Peyer's patch (tissue), 4 donors: ENCODE measurements around the gene SMYD3.

ENCODE experiments used
- POLR2A ChIP-seq, 2 donors: fragments of 450-650 bp; IDR thresholded peaks; one replicate each; pipeline ENCODE4 v1.5.1; 2017; ENCODE audit warnings: antibody characterized with exemption in 2 of 2, mild to moderate bottlenecking in 2 of 2, moderate library complexity in 2 of 2
- TF ChIP-seq, protein P1 (sequence below), 6 experiments: fragments of 450-650 bp in 4 of 6; fragments of 200-600 bp in 2 of 6; sonication (generic) in 1 of 6; IDR thresholded peaks; one replicate each; pipeline ENCODE4 v1.5.1; 2017 to 2019; ENCODE audit warnings: antibody characterized with exemption in 6 of 6, mild to moderate bottlenecking in 3 of 6, moderate library complexity in 1 of 6

DNA sequence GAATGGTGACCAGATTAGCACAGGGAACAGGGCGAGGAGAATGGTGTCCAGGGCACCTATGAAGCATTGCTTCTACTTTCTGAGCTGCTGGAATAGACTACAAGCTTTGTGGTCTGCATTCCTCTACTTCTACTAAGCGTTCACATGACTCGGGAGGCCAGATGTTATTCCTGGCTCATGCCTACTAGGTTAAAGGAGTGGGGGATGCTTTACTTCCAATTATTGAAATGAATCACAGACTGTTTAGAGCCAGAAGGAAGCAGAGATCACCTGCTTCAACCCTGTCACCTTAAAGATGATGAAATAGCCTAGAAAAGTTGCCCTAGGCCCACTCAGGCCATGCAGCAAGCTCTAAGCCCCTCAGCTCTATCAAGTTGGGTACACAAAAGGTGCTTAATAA is 718.8 kb downstream of the SMYD3 start:
- TF ChIP-seq, protein P1, sequence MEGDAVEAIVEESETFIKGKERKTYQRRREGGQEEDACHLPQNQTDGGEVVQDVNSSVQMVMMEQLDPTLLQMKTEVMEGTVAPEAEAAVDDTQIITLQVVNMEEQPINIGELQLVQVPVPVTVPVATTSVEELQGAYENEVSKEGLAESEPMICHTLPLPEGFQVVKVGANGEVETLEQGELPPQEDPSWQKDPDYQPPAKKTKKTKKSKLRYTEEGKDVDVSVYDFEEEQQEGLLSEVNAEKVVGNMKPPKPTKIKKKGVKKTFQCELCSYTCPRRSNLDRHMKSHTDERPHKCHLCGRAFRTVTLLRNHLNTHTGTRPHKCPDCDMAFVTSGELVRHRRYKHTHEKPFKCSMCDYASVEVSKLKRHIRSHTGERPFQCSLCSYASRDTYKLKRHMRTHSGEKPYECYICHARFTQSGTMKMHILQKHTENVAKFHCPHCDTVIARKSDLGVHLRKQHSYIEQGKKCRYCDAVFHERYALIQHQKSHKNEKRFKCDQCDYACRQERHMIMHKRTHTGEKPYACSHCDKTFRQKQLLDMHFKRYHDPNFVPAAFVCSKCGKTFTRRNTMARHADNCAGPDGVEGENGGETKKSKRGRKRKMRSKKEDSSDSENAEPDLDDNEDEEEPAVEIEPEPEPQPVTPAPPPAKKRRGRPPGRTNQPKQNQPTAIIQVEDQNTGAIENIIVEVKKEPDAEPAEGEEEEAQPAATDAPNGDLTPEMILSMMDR (IDR thresholded peaks at IDR 0.05) = no peak
- TF ChIP-seq POLR2A (IDR thresholded peaks at IDR 0.05) = no peak
